ENCODE results near the gene MAML3.

Gene MAML3

GRCh38 chr4:139886798-139887197 lies 267.2 kb downstream of the MAML3 start:
- H3K4me3 ChIP-seq (ENCODE audit: low read depth, low read length) = no peak overlapping the region
- ChIA-PET POLR2A (no interaction called here), CTCF (interaction anchor here (2.3 kb wide), 1 partner anchor 14 kb away, joined by 5 read pairs; no protein-coding TSS in a partner anchor)
- DNase-seq (ENCODE audit: low read depth, low spot score) = no peak
- no peak for TF ChIP-seq CTCF (IDR thresholded peaks at IDR 0.05; ENCODE audit: insufficient read depth, low read length, missing control alignments)

GRCh38 chr4:139884438-139884837 lies 269.5 kb downstream of the MAML3 start:
- CTCF ChIA-PET = interaction anchor here (1.3 to 1.5 kb wide), 2 partner anchors 11 to 17 kb away, joined by 3 to 4 read pairs; no protein-coding TSS in a partner anchor
- H3K4me3 ChIP-seq (ENCODE audit: low read depth, low read length) = no peak overlapping the region
- POLR2A ChIA-PET = no interaction called here
- no peak for TF ChIP-seq CTCF (IDR thresholded peaks at IDR 0.05; ENCODE audit: insufficient read depth, low read length, missing control alignments)
- no peak for DNase-seq (ENCODE audit: low read depth, low spot score)

- TF ChIP-seq CTCF (IDR thresholded peaks at IDR 0.05; ENCODE audit: insufficient read depth, low read length, missing control alignments) = no peak
- no peak for DNase-seq (ENCODE audit: low read depth, low spot score)
- no peak overlapping the region for H3K4me3 ChIP-seq (ENCODE audit: low read depth, low read length)
- CTCF ChIA-PET = no interaction called here
- POLR2A ChIA-PET = no interaction called here
Observed at GRCh38 chr4:139880841-139881240, 273.1 kb downstream of the MAML3 start.

- CTCF ChIA-PET = no interaction called here
- TF ChIP-seq CTCF (IDR thresholded peaks at IDR 0.05; ENCODE audit: insufficient read depth, low read length, missing control alignments) = no peak
- no peak for DNase-seq (ENCODE audit: low read depth, low spot score)
- no peak overlapping the region for H3K4me3 ChIP-seq (ENCODE audit: low read depth, low read length)
- POLR2A ChIA-PET = no interaction called here
Observed at GRCh38 chr4:139878050-139878449, 275.9 kb downstream of the MAML3 start.

GRCh38 chr4:139876337-139876941 lies 277.5 kb downstream of the MAML3 start:
- TF ChIP-seq CTCF (IDR thresholded peaks at IDR 0.05; ENCODE audit: insufficient read depth, low read length, missing control alignments) = no peak
- POLR2A ChIA-PET = no interaction called here
- CTCF ChIA-PET = no interaction called here
- no peak for DNase-seq (ENCODE audit: low read depth, low spot score)
- no peak overlapping the region for H3K4me3 ChIP-seq (ENCODE audit: low read depth, low read length)

- DNase-seq (ENCODE audit: low read depth, low spot score) = no peak
- ChIA-PET POLR2A (no interaction called here), CTCF (interaction anchor here (1.0 kb wide), 1 partner anchor 20 kb away, joined by 3 read pairs; no protein-coding TSS in a partner anchor)
- no peak for TF ChIP-seq CTCF (IDR thresholded peaks at IDR 0.05; ENCODE audit: insufficient read depth, low read length, missing control alignments)
- H3K4me3 ChIP-seq (ENCODE audit: low read depth, low read length) = no peak overlapping the region
Observed at GRCh38 chr4:139875411-139875825, 278.6 kb downstream of the MAML3 start.

All from AG04449 (cell line).